ENCODE results near the gene INPP5A. TPM values are rescaled to one million over a fixed set of nuclear protein-coding genes. Genes with fewer than 3 reads are reported as not detected.

Gene INPP5A
- total RNA-seq, 1 experiment from 2014 or later = 12.3 TPM

GRCh38 chr10:132802694-132803320 is 265.2 kb downstream of the INPP5A start:
- H3K9me2 ChIP-seq (ENCODE audit: insufficient read depth) = no peaks in the 10 kb centered on the region
- H3K36me3 ChIP-seq (ENCODE audit: control insufficient read depth in 1 of 2, insufficient read depth in 2 of 2, low read length in 2 of 2) = no peaks in the 10 kb centered on the region
- no peak overlapping the region for H3K27ac ChIP-seq (ENCODE audit: low read depth, low read length)
- no peak overlapping the region for H2AFZ ChIP-seq (ENCODE audit: low read depth, low read length, poor library complexity, severe bottlenecking)
- no peak overlapping the region for H3K4me3 ChIP-seq (replicated peaks in 1 of 2; ENCODE audit: low read depth in 1 of 2, low read length in 2 of 2)
- no peaks in the 10 kb centered on the region for H3K9me3 ChIP-seq (ENCODE audit: control insufficient read depth in 1 of 2, insufficient read depth in 1 of 2, low read depth in 1 of 2, low read length in 2 of 2)
- POLR2A ChIA-PET = no interaction called here
- no peak overlapping the region for H3K4me2 ChIP-seq (ENCODE audit: low read length)
- RAD21 ChIA-PET (ENCODE audit: low non-redundant PET in 1 of 2, low total read pairs in 2 of 2, uncharacterized antibody in 2 of 2, unreplicated experiment in 2 of 2) = no interaction called here
- CTCF ChIA-PET = interaction anchor here (2.2 kb wide), 1 partner anchor 148 kb away, joined by 7 read pairs; no protein-coding TSS in a partner anchor
- H4K20me1 ChIP-seq (ENCODE audit: insufficient read depth) = no peaks in the 10 kb centered on the region
- TF ChIP-seq CTCF (IDR thresholded peaks at IDR 0.05 in 2 of 3, conservative IDR thresholded peaks at IDR 0.05 in 1 of 3; ENCODE audit: borderline replicate concordance in 1 of 3, insufficient read depth in 1 of 3, low read depth in 2 of 3, low read length in 2 of 3) (peak; percentile 12 to 40 (median 33); a peak in 4 of 6 replicates), MAX (IDR thresholded peaks at IDR 0.05) (no peak), RAD21 (IDR thresholded peaks at IDR 0.05; ENCODE audit: low read depth) (peak; percentile 52; the same call in 1 of the 2 replicates)
- no TSS peak for BruUV-seq (replicated peaks)
- no peaks in the 10 kb centered on the region for H3K27me3 ChIP-seq (ENCODE audit: insufficient read depth, low read length)
- H3K79me2 ChIP-seq (ENCODE audit: insufficient read depth, low read length) = no peaks in the 10 kb centered on the region
- no peaks in the 10 kb centered on the region for H3K4me1 ChIP-seq (ENCODE audit: control insufficient read depth in 1 of 2, insufficient read depth in 2 of 2, low read length in 2 of 2)
- DNase-seq (ENCODE audit: low read depth, low spot score) (peak; percentile 8), ATAC-seq (peak; percentile 81)
- no peak overlapping the region for H3K9ac ChIP-seq (ENCODE audit: low read length)
- intact Hi-C loops (cut with micrococcal nuclease) = no loop called here

GRCh38 chr10:132803416-132804210 is 266.0 kb downstream of the INPP5A start:
- Histone ChIP-seq H3K4me2 (ENCODE audit: low read length) (no peak overlapping the region), H3K9ac (ENCODE audit: low read length) (no peak overlapping the region), H3K9me3 (ENCODE audit: control insufficient read depth in 1 of 2, insufficient read depth in 1 of 2, low read depth in 1 of 2, low read length in 2 of 2) (no peaks in the 10 kb centered on the region), H3K4me3 (replicated peaks in 1 of 2; ENCODE audit: low read depth in 1 of 2, low read length in 2 of 2) (no peak overlapping the region), H2AFZ (ENCODE audit: low read depth, low read length, poor library complexity, severe bottlenecking) (no peak overlapping the region), H3K4me1 (ENCODE audit: control insufficient read depth in 1 of 2, insufficient read depth in 2 of 2, low read length in 2 of 2) (no peaks in the 10 kb centered on the region), H4K20me1 (ENCODE audit: insufficient read depth) (no peaks in the 10 kb centered on the region), H3K27me3 (ENCODE audit: insufficient read depth, low read length) (no peaks in the 10 kb centered on the region), H3K36me3 (ENCODE audit: control insufficient read depth in 1 of 2, insufficient read depth in 2 of 2, low read length in 2 of 2) (no peaks in the 10 kb centered on the region), H3K79me2 (ENCODE audit: insufficient read depth, low read length) (no peaks in the 10 kb centered on the region), H3K9me2 (ENCODE audit: insufficient read depth) (no peaks in the 10 kb centered on the region), H3K27ac (ENCODE audit: low read depth, low read length) (no peak overlapping the region)
- ChIA-PET POLR2A (no interaction called here), RAD21 (ENCODE audit: low non-redundant PET in 1 of 2, low total read pairs in 2 of 2, uncharacterized antibody in 2 of 2, unreplicated experiment in 2 of 2) (no interaction called here), CTCF (interaction anchor here (2.2 kb wide), 1 partner anchor 149 kb away, joined by 7 read pairs; no protein-coding TSS in a partner anchor)
- intact Hi-C loops (cut with micrococcal nuclease) = no loop called here
- no TSS peak for BruUV-seq (replicated peaks)
- no peak for ATAC-seq
- no peak for DNase-seq (ENCODE audit: low read depth, low spot score)
- no peak for TF ChIP-seq TCF7L2 (IDR thresholded peaks at IDR 0.05; ENCODE audit: borderline replicate concordance, extremely low read depth, insufficient read depth, insufficient read length)
- TF ChIP-seq REST (IDR thresholded peaks at IDR 0.05; ENCODE audit: low read depth) = no peak
- TF ChIP-seq ATF3 (IDR thresholded peaks at IDR 0.05) = no peak
- TF ChIP-seq RAD21 (IDR thresholded peaks at IDR 0.05; ENCODE audit: low read depth) = no peak
- no peak for TF ChIP-seq EZH2phosphoT487 (IDR thresholded peaks at IDR 0.05; ENCODE audit: borderline replicate concordance)
- TF ChIP-seq SP1 (IDR thresholded peaks at IDR 0.05; ENCODE audit: low read depth) = no peak
- no peak for TF ChIP-seq EZH2 (IDR thresholded peaks at IDR 0.05)
- TF ChIP-seq YY1 (IDR thresholded peaks at IDR 0.05; ENCODE audit: extremely low read depth, insufficient replicate concordance, low read depth, low read length) = no peak
- TF ChIP-seq ZFX (IDR thresholded peaks at IDR 0.05) = no peak
- no peak for TF ChIP-seq SIN3A (IDR thresholded peaks at IDR 0.05; ENCODE audit: low read depth)
